Pancreas (tissue), 10 donors: Measurements from ENCODE around the gene LIF. TPM values are rescaled to one million over a fixed set of nuclear protein-coding genes. Genes with fewer than 3 reads are reported as not detected.
"Not testable (repeated sequence)": the region's sequence is repeated elsewhere in the genome, so short reads cannot be mapped to it uniquely, and the experiment has no call there.

Experiments
- ATAC-seq, 4 donors: fragments of 200-7000 bp; cut with Tn5 transposase; one replicate each; pipeline versions ENCODE4 v1.8.0 to v1.9.1; 2020; ENCODE audit warnings: mild to moderate bottlenecking in 4 of 4, moderate library complexity in 4 of 4
- DNase-seq, 6 donors: peaks; one replicate each; pipeline ENCODE4 v3.0.0-alpha.2; 2020
- FAIRE-seq: peaks from 2 replicates; lab custom pipeline; 2012; peaks lifted over from hg19 to GRCh38; lab: Jason Lieb, UNC
- H3K27ac ChIP-seq, 4 donors: fragments of 200-600 bp; sonication (generic); 1 replicate in 3 of 4; 2 replicates in 1 of 4; pipeline versions ENCODE4 v1.5.0 to v1.8.0; 2020
- H3K27me3 ChIP-seq, 4 donors: fragments of 200-600 bp; one replicate each; pipeline ENCODE4 v1.8.0; 2021
- H3K36me3 ChIP-seq, 3 donors: fragments of 200-600 bp; sonication (generic) in 1 of 3; one replicate each; pipeline versions ENCODE4 v1.5.0 to v1.8.0; 2020 to 2021
- H3K4me1 ChIP-seq, 3 donors: fragments of 200-600 bp; one replicate each; pipeline ENCODE4 v1.8.0; 2021
- H3K4me3 ChIP-seq, 4 donors: fragments of 200-600 bp; sonication (generic) in 2 of 4; one replicate each; pipeline versions ENCODE4 v1.5.0 to v1.8.0; 2020 to 2021
- H3K9me3 ChIP-seq, 4 donors: fragments of 200-600 bp; one replicate each; pipeline ENCODE4 v1.8.0; 2021
- CTCF ChIP-seq, 4 donors: fragments of 200-600 bp; sonication (generic) in 3 of 4; IDR thresholded peaks; one replicate each; pipeline versions ENCODE4 v1.5.0 to v1.8.0; 2021; ENCODE audit warnings: antibody characterized with exemption in 4 of 4
- WGBS, 2 donors: extraction: QIAGEN DNeasy Blood & Tissue Kit; methylation state at CpG; one replicate each; pipeline ENCODE4 v1.1.7; 2013; 5-methylcytosine and 5-hydroxymethylcytosine counted together
- intact Hi-C, 3 donors: fragments of 100-400 bp; cut with DNase I; formaldehyde crosslinking; loops; one replicate each; pipeline versions ENCODE4 v1.11.1 to v1.14.2; 2022
- polyA plus RNA-seq, 2 donors: library from polyadenylated mRNA; stranded (reverse); fragments of 200-250 nt; gene quantifications; one replicate each; pipeline ENCODE4 v1.2.3, GENCODE V29; 2013
- total RNA-seq, 6 donors: library from RNA; stranded (reverse); fragmentation: NEBNext Ultra II Directional in 4 of 6; extraction: Animal tissue kit (Norgen Biotek cat#: 25700) in 4 of 6; gene quantifications; one replicate each; pipeline versions ENCODE4 v1.2.1 to v1.2.4, GENCODE V29; 2021 to 2023
- donor health status: healthy with polysubstance abuse.
- donor health status: DM: no; HTN: no; CAD: no; lungs with moderate emphysema.
- donor health status: DM: no; HTN: no; CAD: no.
- donor health status: control.
- donor health status: control.
- donor health status: Bipolar disorder and iron deficiency.
- donor health status: DM: yes; HTN: yes; CAD: no.
- donor health status: DM: no; HTN: no; CAD: no.
- donor health status: DM: no; HTN: no; CAD: no.
- donor health status: DM: yes; HTN: yes; CAD: no.

Gene LIF
- total and polyA plus RNA-seq, 8 donors = 0.32 to 5.8 (median 2.3) TPM

- Histone ChIP-seq H3K9me3 (no peaks in the 10 kb centered on the region), H3K4me3 (no peak overlapping the region), H3K27me3 (no peaks in the 10 kb centered on the region), H3K4me1 (peaks cover 0 to 4% (median 0%) of the 10 kb centered on the region in 3 donors), H3K36me3 (no peaks in the 10 kb centered on the region), H3K27ac (no peak overlapping the region)
- ATAC-seq = no peak
- DNase-seq = no peak
- 84 to 89% methylated on average over 23 of the region's 23 CpGs for WGBS, 2 donors
- TF ChIP-seq CTCF (IDR thresholded peaks at IDR 0.05) = no peak
- intact Hi-C loops = no loop called here
- FAIRE-seq = no peak
These were observed 28.6 kb downstream of the LIF start for GRCh38 chr22:30217698-30218560.

- DNase-seq = no peak
- ATAC-seq = no peak
- WGBS, 2 donors = 70 to 83% methylated on average over 10 of the region's 10 CpGs
- no peak for FAIRE-seq
- peaks cover 0 to 5% (median 0%) of the 10 kb centered on the region in 3 donors for H3K4me1 ChIP-seq
- no peaks in the 10 kb centered on the region for H3K9me3 ChIP-seq
- H3K4me3 ChIP-seq = no peak overlapping the region
- no peak for TF ChIP-seq CTCF (IDR thresholded peaks at IDR 0.05)
- intact Hi-C loops = no loop called here
- H3K27me3 ChIP-seq = no peaks in the 10 kb centered on the region
- no peaks in the 10 kb centered on the region for H3K36me3 ChIP-seq
- H3K27ac ChIP-seq = no peak overlapping the region
These were observed 29.8 kb downstream of the LIF start for GRCh38 chr22:30216710-30217109.

- H3K27me3 ChIP-seq, H3K27ac ChIP-seq, H3K4me1 ChIP-seq, H3K9me3 ChIP-seq, FAIRE-seq, intact Hi-C loops, H3K36me3 ChIP-seq, H3K4me3 ChIP-seq, ATAC-seq, DNase-seq: not testable (repeated sequence)
- 90 to 95% methylated on average over 3 of the region's 3 CpGs for WGBS, 2 donors
These were observed 30.3 kb downstream of the LIF start for GRCh38 chr22:30216272-30216671.

GRCh38 chr22:30214703-30215407 is 31.7 kb downstream of the LIF start:
- intact Hi-C loops = no loop called here
- 60 to 63% methylated on average over 12 of the region's 12 CpGs for WGBS, 2 donors
- no peaks in the 10 kb centered on the region for H3K27me3 ChIP-seq
- H3K36me3 ChIP-seq = no peaks in the 10 kb centered on the region
- ATAC-seq = no peak
- DNase-seq = no peak
- TF ChIP-seq CTCF (IDR thresholded peaks at IDR 0.05) = no peak
- H3K9me3 ChIP-seq = no peaks in the 10 kb centered on the region
- H3K4me3 ChIP-seq = no peak overlapping the region
- no peak for FAIRE-seq
- no peak overlapping the region for H3K27ac ChIP-seq
- peaks cover 0 to 5% (median 0%) of the 10 kb centered on the region in 3 donors for H3K4me1 ChIP-seq

GRCh38 chr22:30212996-30213441 is 33.5 kb downstream of the LIF start:
- no peaks in the 10 kb centered on the region for H3K36me3 ChIP-seq
- no peak for FAIRE-seq
- intact Hi-C loops = no loop called here
- H3K4me1 ChIP-seq = peaks cover 0 to 5% (median 0%) of the 10 kb centered on the region in 3 donors
- TF ChIP-seq CTCF (IDR thresholded peaks at IDR 0.05) = no peak
- 68 to 75% methylated on average over 8 of the region's 8 CpGs for WGBS, 2 donors
- peak overlapping the region in 3 of 4 donors; percentile 9 to 77 (median 74) for H3K27ac ChIP-seq
- H3K9me3 ChIP-seq = no peaks in the 10 kb centered on the region
- H3K27me3 ChIP-seq = no peaks in the 10 kb centered on the region
- DNase-seq = peak in 1 of 6 donors; percentile 42
- no peak overlapping the region for H3K4me3 ChIP-seq
- peak in 2 of 4 donors; percentile 31 to 53 for ATAC-seq
